HTR-8/SVneo (cell line): ENCODE data around the gene BDNF.
"Not testable (repeated sequence)": the region's sequence is repeated elsewhere in the genome, so short reads cannot be mapped to it uniquely, and the experiment has no call there.

Source experiments
- DNase-seq: peaks from one replicate; pipeline ENCODE4 v3.0.0; 2011; ENCODE audit warnings: low spot score, mixed read lengths; ENCODE audit not compliant: insufficient read length
- FAIRE-seq: peaks from 2 replicates; lab custom pipeline; 2011; peaks lifted over from hg19 to GRCh38; lab: Jason Lieb, UNC

The BDNF gene

GRCh38 chr11:27677108-27677507, 23.1 kb downstream of the BDNF start:
- no peak for FAIRE-seq
- no peak for DNase-seq

DNA sequence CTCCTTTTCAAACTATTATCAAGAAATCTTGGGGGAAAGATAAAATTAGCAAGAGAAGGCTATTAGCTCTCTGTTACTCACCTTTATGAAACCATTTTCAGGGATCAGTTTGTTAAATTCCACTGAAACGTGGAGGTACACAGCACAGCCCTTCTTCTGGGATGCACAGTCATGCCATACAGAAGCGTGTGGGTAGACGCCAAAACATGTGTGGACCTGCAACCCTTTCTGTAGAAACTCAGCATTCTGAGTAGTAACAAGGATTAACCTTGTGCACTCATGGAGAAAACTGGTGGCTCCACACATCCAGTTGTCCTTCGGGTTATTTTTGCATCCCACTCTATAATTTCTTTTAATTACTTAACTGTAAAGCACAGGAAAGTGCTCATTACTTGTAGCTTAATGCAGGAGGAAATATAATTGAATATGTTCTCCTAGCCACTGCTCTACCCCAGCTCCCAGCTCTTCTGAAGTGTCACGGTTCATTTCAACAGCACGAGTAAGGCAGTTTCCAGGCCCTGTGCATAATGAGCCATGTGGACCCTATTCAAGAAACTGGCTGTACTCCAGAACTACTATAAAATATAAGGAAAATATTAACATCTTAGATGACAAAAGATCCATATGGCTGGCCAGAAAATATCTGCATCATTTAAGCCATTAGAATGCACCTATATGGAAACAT, 26.1 kb downstream of the BDNF start:
- DNase-seq (no peak), FAIRE-seq (no peak)

GRCh38 chr11:27672836-27673464, 27.3 kb downstream of the BDNF start:
- FAIRE-seq, result no peak
- no peak for DNase-seq

GRCh38 chr11:27665508-27666101, 34.6 kb downstream of the BDNF start:
- not testable (repeated sequence) for DNase-seq, FAIRE-seq

GRCh38 chr11:27663326-27663725, 36.9 kb downstream of the BDNF start:
- DNase-seq (no peak), FAIRE-seq (no peak)

DNA sequence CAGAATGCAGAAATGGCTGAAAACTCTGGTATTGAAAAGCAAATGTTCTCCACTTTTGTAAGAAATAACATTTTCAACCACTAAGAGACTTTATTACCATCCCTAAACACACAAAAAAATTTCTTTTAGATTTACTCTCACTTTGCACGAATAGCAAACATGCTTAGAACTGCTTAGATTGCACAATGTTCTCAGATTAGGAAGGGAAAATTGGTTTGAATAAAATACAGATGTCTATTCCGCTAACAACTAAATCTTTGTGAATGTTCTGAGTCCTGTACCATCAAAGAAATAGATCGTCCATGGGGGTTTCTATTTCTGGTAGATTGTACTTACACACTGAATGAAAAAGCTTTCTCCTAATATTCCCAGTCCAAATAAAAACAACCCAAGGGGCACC, 40.1 kb downstream of the BDNF start:
- no peak for DNase-seq
- FAIRE-seq, result no peak

DNA sequence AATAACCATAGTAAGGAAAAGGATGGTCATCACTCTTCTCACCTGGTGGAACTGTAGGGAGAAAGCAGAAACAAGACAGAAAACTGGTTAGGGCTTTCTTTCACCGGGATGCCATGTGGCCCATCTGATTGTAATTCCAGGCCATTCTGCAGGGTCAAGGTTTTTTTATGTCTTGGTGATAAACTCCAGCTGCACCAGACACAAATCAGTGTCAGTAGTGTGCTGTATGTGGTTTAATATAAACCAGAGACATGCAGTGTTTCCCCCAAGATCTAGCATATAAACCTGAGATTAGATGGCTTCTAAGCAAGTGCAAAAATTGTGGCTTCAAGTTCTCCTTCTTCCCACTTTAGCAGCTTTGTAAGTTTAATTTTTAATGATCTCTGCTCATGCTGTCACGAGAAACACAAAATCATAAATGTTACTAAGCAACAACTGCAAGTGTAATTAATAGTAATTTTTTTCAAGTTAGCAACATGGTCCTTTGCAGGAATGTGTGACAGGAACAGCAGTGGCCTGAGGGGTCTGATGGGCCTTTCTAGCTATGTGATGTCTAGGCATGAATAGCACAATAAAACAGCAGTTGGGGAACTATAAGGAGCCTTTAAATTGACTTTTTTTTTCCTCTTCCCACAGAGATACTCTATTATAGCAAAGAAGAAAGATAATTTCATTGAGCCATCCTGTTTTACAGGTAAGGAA, 41.6 kb downstream of the BDNF start:
- DNase-seq (no peak), FAIRE-seq (no peak)

- FAIRE-seq (no peak), DNase-seq (no peak)
These were observed 43.3 kb downstream of the BDNF start for GRCh38 chr11:27656806-27657483.

DNA sequence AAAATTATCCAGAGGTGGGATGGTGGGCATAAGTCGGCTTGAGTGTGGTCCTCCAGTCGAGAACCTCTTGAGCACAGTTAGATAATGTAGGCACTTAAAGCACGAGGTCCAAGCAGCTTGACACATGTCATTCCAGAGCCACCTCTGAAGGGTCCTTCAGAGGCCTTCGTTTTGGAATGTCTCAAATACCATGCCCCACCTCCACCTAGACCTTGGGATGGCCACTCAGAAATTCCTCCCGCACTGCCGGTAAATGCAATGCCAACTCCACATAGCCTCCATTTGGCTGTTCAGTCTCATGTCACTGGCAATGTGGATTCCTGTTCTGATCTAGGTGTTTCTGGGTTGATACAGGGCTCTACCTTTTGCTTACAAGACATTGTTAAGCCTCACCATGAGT, 43.9 kb downstream of the BDNF start:
- FAIRE-seq (no peak), DNase-seq (no peak)

DNA sequence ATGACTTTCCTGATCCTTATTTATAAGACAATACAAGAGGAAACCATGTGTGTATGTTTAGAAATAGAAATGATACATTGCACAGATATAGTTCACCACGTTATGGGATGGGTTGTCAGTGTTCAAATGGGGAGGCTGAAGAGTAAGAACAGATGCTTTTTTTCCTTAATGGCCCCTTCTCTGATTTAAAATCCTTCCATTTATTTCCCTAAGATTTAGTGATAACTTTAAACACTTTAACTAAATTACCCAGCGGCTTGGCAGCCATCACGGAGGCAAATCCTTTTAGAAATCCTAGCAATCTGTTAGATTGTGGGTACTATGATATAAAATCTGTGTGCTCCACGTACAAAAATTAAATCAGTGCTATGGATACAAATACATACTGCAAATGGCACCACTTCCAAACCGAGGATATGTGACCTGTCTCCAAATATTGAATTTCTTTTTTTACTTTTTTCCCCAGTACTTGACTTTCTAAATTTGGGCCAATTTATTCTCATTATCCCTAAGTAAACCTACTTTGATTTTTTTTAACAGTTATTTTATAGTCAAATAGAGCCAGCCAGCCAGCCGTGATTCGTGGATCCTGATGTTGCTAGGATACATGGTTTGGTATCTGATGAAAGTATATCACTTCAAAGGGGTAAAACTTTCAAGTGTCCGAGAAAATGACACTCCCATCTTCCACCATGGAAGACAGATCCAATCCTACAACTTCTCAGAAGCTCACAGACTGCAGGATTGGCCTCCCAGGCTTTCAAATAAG, 46.1 kb downstream of the BDNF start:
- no peak for DNase-seq
- FAIRE-seq, result no peak

GRCh38 chr11:27651711-27652110, 48.5 kb downstream of the BDNF start:
- FAIRE-seq, result no peak
- no peak for DNase-seq

GRCh38 chr11:27650988-27651387, 49.3 kb downstream of the BDNF start:
- FAIRE-seq (no peak), DNase-seq (no peak)

DNA sequence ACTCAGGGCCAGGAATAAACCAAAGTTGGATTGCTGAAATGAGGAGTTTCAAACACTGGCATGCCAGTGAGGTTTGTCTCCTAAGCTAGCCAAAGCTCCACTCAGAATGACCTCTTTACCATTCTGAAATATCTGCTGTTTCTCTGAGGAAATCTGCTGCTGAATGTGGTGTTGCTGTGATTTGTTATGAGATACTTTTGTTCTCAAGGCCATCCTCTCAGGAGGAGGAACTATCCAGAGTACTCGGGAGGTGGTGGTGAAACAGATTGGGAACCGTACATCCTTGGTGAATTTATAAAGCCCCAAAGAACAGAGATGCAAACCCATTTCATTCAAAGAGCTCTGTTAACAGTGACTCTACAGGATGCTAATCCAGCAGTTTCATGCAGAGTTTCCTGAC, 50.5 kb downstream of the BDNF start:
- FAIRE-seq, result no peak
- no peak for DNase-seq

DNA sequence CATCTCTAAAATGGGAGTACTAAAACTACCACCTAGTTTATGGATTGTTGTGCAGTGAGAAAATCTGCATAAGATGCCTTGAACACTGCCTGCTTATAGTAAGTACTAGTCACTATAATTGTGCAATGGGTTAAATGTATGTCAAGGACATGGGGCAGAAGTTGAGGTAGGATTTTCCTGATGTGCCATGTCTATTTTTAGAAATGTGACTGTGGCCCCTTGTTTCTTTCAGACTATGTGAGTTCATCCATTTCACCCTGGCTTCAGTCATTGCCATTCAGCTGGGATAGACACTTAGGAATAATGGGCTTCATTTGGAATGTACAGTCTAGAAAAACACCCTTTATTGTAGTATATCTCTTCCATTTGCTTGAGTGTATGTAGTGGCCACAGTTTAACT, 51.4 kb downstream of the BDNF start:
- FAIRE-seq (no peak), DNase-seq (no peak)

GRCh38 chr11:27646051-27646818, 54.0 kb downstream of the BDNF start:
- DNase-seq (no peak), FAIRE-seq (no peak)

GRCh38 chr11:27642954-27643353, 57.3 kb downstream of the BDNF start:
- FAIRE-seq, result no peak
- no peak for DNase-seq

- FAIRE-seq (no peak), DNase-seq (no peak)
These were observed 59.3 kb downstream of the BDNF start for GRCh38 chr11:27640954-27641353.

DNA sequence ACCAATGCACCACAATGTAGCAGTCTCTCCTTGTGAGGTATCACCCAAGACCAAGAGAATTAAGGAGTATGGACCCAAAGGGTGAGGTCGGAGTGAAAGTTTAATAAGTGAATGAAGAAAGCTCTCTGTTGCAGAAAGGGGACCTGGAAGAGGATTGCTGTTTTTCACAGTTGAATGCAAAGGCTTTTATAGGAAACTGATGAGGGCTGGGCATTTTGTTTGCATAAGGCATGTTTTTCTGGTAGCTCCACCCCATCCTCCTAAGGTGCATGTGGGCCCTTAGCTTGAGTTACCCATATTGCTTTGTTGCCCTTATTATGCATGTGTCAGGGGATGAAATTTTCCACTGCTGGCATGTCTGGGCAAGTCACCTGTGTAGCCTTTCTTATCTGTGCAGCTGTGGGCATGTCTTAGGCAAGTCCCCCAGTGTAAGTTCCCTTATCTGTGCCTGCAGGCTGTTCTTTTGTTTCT, 64.7 kb downstream of the BDNF start:
- no peak for FAIRE-seq

GRCh38 chr11:27634776-27635175, 65.5 kb downstream of the BDNF start:
- FAIRE-seq, DNase-seq: not testable (repeated sequence)

More for the DNA sequence above, 64.7 kb downstream of the BDNF start:
- DNase-seq, result no peak
